GM19351 (cell line): ENCODE results near the gene AATF.

Experiments used
- ATAC-seq: cut with Tn5 transposase; IDR thresholded peaks from one replicate; pipeline ENCODE4 v1.9.1; 2021; ENCODE audit warnings: mild to moderate bottlenecking, moderate library complexity; ENCODE audit not compliant: unreplicated experiment

AATF gene

DNA sequence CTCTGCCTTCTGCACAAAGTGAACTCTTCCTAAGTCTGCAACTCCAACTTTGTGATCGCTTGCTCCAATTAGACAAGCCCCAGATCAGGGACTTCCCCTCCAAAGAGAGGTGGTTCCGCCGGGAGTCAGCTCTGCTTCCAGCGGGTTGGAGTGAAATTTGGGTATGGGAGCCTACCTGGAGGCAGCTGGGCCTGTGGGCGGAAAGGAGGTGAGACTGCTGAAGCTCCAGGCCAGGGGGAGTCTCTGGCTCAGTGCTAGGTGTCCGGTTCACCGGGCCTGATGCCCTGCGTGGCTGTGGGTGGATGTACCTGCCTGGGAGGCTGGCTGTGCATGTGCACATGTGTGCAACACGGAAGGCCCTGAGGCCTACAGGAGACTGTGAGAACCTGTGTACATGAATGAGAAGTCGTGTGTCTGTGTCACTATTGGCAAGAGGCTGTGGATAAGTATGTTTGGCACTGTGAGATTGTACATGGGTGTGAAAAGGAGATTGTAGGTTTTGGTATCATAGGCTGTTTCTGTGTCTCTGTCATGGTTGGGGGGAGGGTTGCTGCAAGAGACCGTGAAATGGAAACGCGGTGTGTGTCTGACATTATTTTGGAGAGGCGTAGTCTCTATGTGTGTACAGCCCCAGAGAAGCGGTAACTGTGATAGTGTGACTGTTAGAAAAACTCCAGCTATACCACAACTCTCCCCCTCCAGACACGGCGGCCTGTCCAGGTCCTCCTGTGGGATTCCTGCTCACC lies 7.3 kb upstream of the AATF start:
- no peak for ATAC-seq

DNA sequence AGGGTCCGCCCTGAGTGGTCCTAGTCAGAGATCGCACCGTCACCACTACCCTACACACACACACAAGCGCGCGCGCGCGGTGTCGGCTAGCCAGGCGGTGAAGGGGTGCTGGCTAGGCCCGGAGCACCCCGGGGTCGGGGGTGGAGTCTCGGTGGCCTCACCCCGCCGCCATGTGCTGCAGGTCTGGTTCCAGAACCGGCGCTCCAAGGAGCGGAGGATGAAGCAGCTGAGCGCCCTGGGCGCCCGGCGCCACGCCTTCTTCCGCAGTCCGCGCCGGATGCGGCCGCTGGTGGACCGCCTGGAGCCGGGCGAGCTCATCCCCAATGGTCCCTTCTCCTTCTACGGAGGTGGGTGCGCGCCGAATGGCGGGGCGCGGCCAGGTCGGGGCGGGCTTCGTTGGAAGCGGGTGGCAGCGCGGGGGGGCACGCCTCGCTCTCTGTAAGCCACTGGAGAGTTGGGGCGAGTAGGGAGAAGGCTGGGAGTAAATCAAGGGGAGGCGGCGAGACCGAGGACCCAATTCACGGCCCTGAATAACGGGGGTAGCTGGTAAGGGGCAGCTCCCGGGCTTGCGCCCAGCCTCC lies 6.6 kb upstream of the AATF start:
- ATAC-seq: no peak

DNA sequence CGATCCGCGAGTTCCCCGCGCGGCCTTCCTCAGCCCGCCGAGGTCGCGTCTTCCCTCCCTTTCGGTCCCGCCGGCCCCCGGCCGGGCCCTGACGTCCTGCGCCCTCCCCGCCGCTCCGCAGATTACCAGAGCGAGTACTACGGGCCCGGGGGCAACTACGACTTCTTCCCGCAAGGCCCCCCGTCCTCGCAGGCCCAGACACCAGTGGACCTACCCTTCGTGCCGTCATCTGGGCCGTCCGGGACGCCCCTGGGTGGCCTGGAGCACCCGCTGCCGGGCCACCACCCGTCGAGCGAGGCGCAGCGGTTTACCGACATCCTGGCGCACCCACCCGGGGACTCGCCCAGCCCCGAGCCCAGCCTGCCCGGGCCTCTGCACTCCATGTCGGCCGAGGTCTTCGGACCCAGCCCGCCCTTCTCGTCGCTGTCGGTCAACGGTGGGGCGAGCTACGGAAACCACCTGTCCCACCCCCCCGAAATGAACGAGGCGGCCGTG lies 6.1 kb upstream of the AATF start:
- no peak for ATAC-seq

DNA sequence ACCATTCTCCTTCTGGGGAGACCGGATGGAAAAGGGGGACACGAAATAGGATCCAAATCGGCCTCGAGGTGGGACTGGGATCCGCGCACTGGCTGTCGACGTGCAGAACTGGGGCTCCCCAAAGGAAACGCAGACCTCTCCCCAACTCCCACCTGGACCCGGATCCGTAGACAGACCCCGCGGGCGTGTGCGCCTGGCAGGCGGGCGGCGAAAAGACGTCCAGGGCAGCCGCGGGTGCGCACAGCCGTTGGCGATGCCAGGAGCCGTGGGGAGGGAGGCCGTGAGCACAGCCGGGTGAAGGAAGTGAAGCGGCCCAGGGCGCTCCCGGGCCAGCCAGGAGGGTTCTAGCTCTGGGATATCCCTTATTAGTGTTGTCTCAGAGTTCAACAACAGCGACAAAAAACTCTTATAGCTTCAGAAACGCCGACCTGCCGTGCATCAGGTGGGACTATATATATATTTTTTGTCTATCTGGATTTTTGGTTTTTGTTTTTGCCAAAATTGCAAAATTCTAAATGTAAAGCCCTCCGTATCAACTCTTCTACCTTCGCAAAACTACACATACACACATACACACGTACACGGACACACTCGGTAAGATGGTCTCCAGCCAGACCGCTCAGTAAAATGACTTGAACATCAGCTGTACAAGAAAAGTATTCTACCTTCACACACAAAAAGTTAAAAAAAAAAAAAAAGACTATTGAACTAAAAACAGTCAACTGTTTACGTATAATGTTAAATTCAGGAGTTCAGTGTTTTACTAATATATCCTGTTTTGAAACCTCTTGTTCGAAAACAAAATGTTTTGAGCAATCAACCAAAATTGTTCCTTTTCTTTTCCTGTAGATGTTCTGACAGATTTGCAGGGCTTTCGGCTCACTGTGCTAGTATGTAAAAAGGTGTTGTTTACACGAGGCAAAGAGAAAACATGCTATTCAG lies 5.2 kb upstream of the AATF start:
- no peak for ATAC-seq

DNA sequence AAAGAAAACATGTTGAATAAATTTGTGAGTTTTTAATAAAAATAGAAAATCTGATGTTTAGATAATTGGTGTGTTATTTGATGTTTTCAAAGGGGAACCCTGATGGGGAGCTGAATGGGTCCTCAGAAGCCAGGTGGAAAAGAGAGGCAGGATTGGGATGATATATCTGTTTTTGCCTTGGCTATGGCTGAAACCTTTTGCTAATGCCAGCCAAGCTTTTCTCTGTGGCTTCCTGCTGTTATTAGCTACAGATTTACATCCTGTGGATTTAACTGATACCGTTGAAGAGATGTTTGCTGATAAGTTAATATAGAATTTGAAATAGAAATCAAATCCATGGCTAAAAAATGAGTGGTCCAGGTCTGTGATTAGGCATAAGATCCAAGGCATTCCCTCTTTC lies 4.2 kb upstream of the AATF start:
- no peak for ATAC-seq

DNA sequence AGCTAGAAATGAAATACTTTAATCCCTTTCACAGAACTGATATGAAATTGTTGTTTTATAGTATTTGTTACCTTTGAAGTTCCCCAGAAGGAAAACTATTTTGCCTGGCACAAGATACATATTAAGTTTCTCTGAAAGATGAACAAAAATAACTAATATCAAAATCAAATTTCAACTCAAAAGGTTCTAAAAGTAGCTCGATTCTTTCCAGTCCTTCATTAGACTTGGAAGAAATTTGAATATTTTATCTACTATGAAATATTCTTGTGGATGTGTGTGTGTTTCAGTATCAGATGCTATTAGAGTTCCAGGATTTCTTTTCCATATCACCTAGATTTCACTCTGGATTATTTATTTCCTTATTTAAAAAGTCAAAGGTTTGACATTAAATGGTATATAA lies 3.6 kb upstream of the AATF start:
- ATAC-seq: no peak

DNA sequence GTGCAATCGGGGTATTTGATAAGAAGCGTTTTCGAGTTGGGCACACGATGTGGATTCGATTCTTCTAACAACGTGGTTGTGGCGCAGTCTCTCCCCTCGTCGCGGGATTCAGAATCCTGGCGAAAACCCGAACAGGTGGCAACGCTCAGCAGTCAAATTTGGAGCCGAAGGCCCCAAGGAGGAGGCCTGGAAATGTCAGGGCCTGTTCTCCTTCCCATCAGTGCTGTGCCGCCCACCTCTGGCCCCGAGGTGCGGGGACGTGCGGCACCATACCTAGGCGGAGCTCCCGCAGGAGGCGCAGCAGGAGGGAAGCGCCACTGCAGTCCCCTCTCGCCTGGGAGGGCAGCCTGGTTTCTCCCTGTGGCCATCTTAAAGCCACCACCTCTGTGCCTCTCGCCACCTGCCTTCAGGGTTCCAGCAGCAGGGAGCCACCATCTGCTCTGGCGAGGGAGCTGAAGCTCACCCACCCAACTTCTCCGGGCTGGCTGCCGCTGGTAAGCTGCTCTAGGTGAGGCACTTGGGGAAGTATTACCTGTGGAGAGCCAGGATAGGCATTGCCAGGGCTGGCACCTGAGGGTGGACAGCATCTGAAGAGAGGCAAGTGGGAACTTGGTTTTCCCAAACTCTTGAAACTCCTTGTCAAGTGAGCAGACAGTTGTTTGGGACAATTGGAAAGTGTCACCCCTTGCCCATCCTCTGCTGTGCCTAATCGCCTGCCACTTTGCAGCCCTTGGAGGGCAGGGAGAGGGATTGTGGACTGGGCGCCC lies 2.6 kb upstream of the AATF start:
- no peak for ATAC-seq

DNA sequence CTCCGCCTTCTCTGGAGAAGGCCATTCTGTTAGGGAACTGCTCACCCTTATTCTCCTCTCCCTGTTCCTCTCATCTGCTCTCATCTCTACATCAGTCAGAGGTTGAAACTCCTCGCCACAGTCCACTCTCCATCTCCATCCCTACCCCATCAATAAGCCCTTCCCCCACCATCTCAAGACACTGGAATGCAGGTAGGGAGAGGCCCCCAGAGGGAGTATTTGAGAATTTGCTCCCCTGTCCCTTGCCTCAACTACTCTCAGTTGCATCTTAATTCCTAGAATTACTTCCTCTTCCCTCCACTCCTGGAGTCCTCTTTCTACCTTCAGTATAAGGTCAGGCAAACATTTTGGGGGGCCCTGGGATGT lies 2.0 kb upstream of the AATF start:
- ATAC-seq: no peak

DNA sequence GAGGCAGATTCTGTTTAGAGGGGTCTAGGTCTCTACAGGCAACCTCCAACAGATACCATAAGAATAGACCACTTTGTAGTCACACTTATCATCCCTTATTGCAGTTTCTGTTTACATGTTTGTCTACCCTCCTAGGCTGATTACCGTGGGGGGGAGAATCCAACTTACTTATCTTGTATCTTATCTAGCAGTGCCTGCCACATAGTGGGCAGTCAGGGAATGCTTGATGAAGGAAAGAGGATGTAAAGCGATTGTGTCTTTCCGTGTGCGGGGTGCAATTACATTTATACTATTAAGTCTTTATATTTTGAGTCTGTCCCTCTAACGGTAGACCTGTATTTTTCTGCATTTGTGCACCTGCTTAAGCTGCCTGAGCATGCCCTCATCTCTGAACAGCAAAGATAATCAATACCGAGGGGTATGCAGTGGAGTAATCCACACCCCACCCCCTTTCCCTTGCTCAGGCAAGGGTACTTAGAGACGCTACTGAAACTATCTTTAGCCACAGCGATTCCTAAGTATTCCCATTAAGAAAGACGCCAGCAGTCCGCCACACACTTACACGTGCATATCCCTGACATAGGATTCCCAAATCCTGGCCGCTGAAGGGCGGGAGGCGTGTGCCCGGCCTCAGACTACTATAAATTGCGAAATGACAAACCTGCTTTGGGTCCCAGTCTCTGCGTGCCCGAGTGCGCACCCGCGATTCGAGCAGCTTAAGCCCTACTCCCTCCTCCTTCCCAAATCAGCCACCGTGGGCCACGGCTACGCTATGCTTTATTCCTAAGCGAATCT lies 635 bp upstream of the AATF start:
- no peak for ATAC-seq

DNA sequence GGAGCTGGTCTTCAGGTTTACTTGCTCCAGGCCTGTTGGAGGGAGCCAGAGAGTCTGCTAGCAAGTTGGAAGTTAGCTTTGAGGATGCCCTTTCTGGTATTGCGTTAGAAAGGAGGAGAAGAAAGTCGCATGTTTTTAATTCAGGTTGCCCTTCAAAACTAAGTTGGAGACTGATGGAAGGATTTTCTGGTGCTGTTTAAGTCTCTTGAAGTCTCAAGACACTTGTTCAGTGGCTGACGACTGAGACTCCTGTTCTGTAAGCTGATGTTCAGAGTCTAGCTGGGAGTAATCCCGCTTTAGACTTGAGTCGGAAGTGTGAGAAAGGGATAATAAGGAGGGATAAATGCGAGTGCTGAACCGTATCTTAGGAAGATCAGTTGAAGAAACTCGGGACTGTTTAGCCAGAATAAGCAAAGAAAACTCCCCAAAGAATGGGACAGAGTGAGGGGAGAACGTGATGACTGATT lies 740 bp downstream of the AATF start:
- no peak for ATAC-seq

DNA sequence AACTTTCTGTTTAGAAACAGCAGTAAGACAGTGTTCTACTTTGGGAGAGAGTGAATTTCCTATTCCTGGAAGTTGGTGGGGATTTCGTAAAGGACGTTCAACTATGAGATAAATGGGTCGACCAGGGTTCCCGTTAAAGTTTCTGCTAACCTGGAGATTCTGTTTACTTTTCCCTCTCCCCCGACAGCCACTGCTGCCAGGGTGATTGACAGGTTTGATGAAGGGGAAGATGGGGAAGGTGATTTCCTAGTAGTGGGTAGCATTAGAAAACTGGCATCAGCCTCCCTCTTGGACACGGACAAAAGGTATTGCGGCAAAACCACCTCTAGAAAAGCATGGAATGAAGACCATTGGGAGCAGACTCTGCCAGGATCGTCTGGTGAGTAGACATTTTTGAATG lies 1.3 kb downstream of the AATF start:
- no peak for ATAC-seq

DNA sequence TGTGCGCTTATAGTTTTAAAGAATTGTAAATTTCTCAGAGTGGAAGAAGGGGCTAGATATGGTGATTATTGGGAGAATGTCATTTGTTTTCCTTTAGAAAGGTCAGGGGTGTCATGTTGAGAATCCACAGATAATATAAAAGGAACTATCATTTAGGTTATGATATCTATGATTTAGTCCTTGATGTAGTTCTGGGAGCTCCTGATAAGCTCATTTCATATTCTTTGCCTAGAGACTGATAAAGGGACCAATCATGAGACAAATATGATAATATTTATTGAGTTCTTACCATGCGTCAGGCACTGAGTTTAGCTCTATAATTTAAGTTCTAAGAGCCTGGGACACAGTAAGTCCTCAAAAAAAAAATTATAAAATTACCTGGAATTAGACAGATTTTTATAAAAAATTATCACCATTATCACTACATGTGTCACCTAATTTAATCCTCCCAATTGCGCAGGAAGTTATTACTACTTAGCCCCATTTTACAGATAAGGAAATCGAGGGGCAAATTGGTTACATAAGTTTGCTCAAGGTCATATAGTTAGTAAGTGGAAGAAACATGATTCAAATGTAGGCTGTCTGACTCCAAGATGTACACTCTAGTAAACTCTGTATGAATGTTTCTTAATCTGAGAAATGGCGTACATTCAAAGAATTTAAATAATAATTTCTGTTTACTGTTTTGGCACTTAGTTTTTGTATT lies 2.5 kb downstream of the AATF start:
- ATAC-seq: no peak

DNA sequence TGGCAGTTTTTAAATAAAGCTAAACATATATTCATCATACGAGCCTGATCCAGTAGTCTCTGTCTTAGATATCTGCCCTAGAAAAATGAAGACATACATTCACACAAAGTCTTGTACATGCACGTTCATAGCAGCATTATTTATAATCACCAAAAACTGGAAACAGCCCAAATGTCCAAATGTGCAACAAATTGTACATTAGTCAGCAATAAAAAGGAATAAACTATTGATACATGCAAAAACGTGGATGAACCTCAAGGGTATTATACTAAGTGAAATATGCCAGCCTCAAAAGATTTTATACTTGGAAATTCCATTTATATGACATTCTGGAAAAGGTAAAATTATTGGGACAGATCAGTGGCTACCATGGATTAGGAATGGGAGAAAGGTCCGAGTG lies 22.8 kb downstream of the AATF start:
- no peak for ATAC-seq

DNA sequence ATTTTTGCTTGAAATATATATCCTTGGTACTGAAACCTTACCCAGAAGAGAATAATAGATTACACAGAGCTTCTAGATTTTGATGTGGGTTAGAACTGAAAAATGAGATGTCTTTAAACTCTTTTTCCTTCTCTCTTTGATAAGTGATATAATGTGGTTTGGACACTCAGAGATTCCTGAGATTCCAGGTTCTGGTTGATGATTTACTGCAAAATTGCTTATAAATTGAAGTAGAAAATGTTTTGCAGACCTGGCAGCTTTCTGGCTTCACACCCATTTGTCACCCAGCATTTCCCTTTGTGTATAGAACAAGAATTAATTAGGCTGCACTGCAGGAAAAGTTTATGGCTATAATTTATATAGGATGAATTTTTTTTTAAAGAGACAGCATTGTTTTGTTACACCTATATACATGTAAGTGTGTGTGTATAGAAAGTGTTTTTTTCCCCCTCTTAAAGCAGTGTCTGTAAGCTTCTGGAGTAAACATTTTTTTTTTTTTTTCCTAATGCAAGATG lies 23.5 kb downstream of the AATF start:
- no peak for ATAC-seq

DNA sequence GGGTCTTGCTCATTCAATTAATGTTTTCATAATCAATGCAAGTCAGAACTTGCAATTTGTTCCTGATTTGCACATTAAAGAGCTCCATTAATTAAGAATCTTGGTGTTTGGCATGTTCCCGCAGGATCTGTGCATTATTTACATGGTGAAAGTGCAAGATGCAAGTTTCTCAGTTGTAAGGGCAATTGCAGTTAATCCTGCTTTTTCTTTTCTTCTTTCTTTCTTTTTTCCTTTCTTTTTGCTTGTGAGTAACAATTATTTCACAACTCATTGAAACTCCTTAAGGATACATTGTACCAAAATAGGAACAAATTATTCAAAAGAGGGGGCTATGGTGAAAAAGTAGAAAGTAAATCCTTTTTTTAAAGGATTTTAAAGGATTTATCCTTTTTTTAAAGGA lies 24.2 kb downstream of the AATF start:
- ATAC-seq: no peak

DNA sequence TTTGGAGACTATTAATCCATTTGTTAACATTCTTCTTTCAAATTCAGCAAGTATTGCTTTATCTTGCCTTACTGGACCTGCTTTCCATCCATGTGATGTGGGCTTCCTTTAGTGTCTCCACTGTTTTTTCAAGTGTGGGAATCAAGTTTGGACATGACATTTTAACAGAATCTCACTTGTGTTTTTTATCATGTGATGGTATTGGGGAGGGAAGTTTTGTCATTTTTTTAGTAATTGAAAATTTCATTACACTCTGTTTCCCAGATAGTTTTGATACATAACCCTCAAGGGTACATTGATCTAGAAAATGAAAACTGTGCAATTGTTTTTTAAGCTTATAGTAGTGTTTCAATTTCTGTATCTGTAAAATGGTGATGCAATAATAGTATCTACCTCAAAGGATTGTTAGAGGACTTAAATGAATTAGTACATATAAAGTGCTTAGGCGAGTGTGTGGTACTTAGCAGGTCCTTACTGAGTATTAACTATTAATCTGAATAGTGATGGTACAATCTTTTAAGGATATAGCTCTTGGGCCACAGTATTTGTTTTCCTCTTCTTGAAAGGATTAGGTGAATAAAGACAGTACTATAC lies 27.3 kb downstream of the AATF start:
- no peak for ATAC-seq

DNA sequence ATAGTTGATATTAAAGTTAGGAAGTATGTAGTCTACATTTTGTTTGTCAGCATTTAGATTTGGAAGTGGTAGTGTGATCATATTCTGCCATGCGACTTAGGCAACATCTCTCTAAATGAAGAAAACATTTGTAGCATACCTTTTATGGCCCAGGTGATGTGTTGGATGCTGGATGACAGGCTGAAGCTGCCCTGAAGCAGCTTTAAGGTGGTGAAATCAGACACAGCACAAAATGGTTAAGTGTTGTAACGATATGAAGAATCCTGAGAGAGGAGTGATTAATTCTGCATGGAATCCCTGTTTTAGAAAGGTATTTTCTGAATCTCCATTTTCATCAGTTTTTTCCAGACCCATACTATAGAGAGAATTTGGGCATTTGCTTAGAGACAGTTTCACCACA lies 28.3 kb downstream of the AATF start:
- no peak for ATAC-seq

DNA sequence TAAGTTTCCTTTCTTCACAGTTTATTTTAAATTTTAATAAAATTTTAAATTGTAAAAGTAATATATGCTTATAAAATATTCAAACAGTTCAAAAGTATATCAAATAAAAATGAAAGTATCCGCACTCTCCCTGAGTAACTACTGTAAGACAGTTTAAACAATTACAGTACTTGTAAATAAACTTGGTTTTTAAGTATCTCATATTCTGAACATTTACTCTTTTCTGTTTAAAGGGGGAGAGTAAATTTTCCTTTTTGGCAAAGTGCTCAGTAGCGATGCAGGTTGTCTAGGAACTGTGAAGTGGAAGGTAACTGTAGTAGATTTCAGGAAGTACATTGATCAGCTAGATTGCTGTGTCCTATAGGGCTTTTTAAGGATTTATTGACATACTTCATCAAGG lies 28.8 kb downstream of the AATF start:
- no peak for ATAC-seq
